Retinal pigment epithelial cell (primary cell): ENCODE measurements around the gene ODF4.

Experiments used
- DNase-seq: peaks from one replicate; pipeline ENCODE4 v3.0.0-alpha.2; 2010; ENCODE audit warnings: low read depth
- H3K4me3 ChIP-seq: 2 replicates; pipeline ENCODE4 v1.5.1; 2011; ENCODE audit warnings: mild to moderate bottlenecking, low read length, control low read depth, moderate library complexity
- TF ChIP-seq, protein P1 (sequence below): conservative IDR thresholded peaks from 2 replicates; pipeline ENCODE4 v1.5.1; 2011; ENCODE audit warnings: low read depth, low read length, control low read depth, inconsistent platforms

The ODF4 gene

DNA sequence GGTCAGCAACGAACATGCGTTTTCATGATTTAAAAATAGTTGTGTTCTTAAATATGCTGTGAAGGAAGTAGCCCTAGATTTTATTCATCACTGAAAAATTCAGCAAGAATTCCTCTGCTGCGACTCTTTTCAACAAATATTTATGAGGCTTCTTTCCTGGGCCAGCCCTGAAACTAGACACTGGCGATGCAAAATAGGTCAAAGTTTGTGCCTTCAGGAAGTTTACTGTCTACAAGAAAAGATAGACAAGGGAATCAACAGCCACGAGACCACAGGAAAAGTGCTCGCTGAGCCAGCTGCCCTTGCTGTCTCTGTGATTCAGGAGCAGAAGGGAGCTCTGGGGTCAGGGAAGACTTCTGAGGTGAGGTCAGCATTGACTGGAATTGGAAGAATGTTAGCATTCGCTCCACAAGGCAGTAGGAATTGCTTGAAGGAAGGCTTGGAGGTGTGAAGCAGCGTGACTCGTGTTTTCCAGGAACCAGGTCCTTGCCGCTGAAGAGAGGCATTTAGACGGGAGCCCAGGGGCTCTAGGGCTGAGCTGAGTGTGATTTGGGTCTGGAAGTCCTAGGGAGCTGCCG is 45.2 kb downstream of the ODF4 start:
- TF ChIP-seq, protein P1, sequence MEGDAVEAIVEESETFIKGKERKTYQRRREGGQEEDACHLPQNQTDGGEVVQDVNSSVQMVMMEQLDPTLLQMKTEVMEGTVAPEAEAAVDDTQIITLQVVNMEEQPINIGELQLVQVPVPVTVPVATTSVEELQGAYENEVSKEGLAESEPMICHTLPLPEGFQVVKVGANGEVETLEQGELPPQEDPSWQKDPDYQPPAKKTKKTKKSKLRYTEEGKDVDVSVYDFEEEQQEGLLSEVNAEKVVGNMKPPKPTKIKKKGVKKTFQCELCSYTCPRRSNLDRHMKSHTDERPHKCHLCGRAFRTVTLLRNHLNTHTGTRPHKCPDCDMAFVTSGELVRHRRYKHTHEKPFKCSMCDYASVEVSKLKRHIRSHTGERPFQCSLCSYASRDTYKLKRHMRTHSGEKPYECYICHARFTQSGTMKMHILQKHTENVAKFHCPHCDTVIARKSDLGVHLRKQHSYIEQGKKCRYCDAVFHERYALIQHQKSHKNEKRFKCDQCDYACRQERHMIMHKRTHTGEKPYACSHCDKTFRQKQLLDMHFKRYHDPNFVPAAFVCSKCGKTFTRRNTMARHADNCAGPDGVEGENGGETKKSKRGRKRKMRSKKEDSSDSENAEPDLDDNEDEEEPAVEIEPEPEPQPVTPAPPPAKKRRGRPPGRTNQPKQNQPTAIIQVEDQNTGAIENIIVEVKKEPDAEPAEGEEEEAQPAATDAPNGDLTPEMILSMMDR = no peak
- H3K4me3 ChIP-seq = no peak overlapping the region
- DNase-seq = no peak

GRCh38 chr17:8386841-8387240 is 47.2 kb downstream of the ODF4 start:
- no peak for DNase-seq

GRCh38 chr17:8387914-8388651 is 48.4 kb downstream of the ODF4 start:
- TF ChIP-seq, protein P1 = no peak
- no peak overlapping the region for H3K4me3 ChIP-seq
- DNase-seq = no peak

More at GRCh38 chr17:8386841-8387240, 47.2 kb downstream of the ODF4 start:
- no peak overlapping the region for H3K4me3 ChIP-seq
- TF ChIP-seq, protein P1 = no peak

GRCh38 chr17:8391711-8392110 is 52.1 kb downstream of the ODF4 start:
- DNase-seq = no peak
- H3K4me3 ChIP-seq = no peak overlapping the region

GRCh38 chr17:8392274-8392673 is 52.6 kb downstream of the ODF4 start:
- no peak for DNase-seq
- TF ChIP-seq, protein P1 = no peak
- no peak overlapping the region for H3K4me3 ChIP-seq

More at GRCh38 chr17:8391711-8392110, 52.1 kb downstream of the ODF4 start:
- TF ChIP-seq, protein P1 = no peak

GRCh38 chr17:8392674-8393469 is 53.2 kb downstream of the ODF4 start:
- TF ChIP-seq, protein P1 = no peak
- no peak for DNase-seq
- no peak overlapping the region for H3K4me3 ChIP-seq
